Right lobe of liver (tissue), 6 donors: ENCODE measurements around the gene LPAR2. TPM values are rescaled to one million over a fixed set of nuclear protein-coding genes. Genes with fewer than 3 reads are reported as not detected.
"Not testable (repeated sequence)": the region's sequence is repeated elsewhere in the genome, so short reads cannot be mapped to it uniquely, and the experiment has no call there.

ENCODE experiments used
- ATAC-seq, 4 donors: fragments of 200-7000 bp; cut with Tn5 transposase; one replicate each; pipeline ENCODE4 v1.9.1; 2020; ENCODE audit warnings: mild to moderate bottlenecking in 4 of 4, moderate library complexity in 4 of 4
- DNase-seq, 3 donors: peaks; one replicate each; pipeline ENCODE4 v3.0.0-alpha.2; 2020
- H3K27ac ChIP-seq, 3 donors: fragments of 200-600 bp; one replicate each; pipeline ENCODE4 v1.8.0; 2022
- H3K27me3 ChIP-seq, 2 donors: fragments of 200-600 bp; one replicate each; pipeline ENCODE4 v1.8.0; 2022
- H3K36me3 ChIP-seq, 4 donors: fragments of 200-600 bp; sonication (generic) in 1 of 4; one replicate each; pipeline versions ENCODE4 v1.5.1 to v1.8.0; 2017 to 2022; ENCODE audit warnings: control low read depth in 1 of 4
- H3K4me1 ChIP-seq, 4 donors: fragments of 200-600 bp; sonication (generic) in 1 of 4; one replicate each; pipeline versions ENCODE4 v1.5.1 to v1.8.0; 2017 to 2022; ENCODE audit warnings: control low read depth in 1 of 4
- H3K4me3 ChIP-seq, 3 donors: fragments of 200-600 bp; one replicate each; pipeline ENCODE4 v1.8.0; 2022
- H3K9me3 ChIP-seq, 4 donors: fragments of 200-600 bp; sonication (generic) in 1 of 4; one replicate each; pipeline versions ENCODE4 v1.5.1 to v1.8.0; 2017 to 2022; ENCODE audit warnings: control low read depth in 1 of 4
- CTCF ChIP-seq, 4 donors: fragments of 200-600 bp in 3 of 4; fragments of 450-650 bp in 1 of 4; IDR thresholded peaks; one replicate each; pipeline versions ENCODE4 v1.5.1 to v1.8.0; 2016 to 2022; ENCODE audit warnings: antibody characterized with exemption in 4 of 4, mild to moderate bottlenecking in 2 of 4
- POLR2A ChIP-seq: fragments of 450-650 bp; IDR thresholded peaks from one replicate; pipeline ENCODE4 v1.6.1; 2017; ENCODE audit warnings: antibody characterized with exemption, mild to moderate bottlenecking
- WGBS: methylation state at CpG from one replicate; pipeline ENCODE4 v1.1.6; 2018; ENCODE audit warnings: low coverage, low lambda C conversion rate; ENCODE audit not compliant: insufficient coverage; ENCODE audit errors: missing lambda C conversion rate; 5-methylcytosine and 5-hydroxymethylcytosine counted together
- intact Hi-C, 2 donors: fragments of 100-400 bp; cut with DNase I; formaldehyde crosslinking; loops; one replicate each; pipeline versions ENCODE4 v1.11.2 to v1.14.1; 2022
- total RNA-seq, 6 experiments: library from RNA; depleted of rRNA in 2 of 6; stranded (reverse); fragments of >200 nt in 2 of 6; fragmentation: NEBNext Ultra II Directional in 3 of 6; extraction: Animal tissue kit (Norgen Biotek cat#: 25700) in 3 of 6; gene quantifications; one replicate each; pipeline versions ENCODE4 v1.1.0 to v1.2.4, GENCODE V29; 2016 to 2023
- donor health status: DM: no; HTN: yes; CAD: no.
- donor health status: DM: no; HTN: no; CAD: no.
- donor health status: DM: no; HTN: no; CAD: no.
- donor health status: DM: no; HTN: yes; CAD: no.
- donor health status: DM: no; HTN: yes; CAD: no.

Gene LPAR2
- total RNA-seq, 6 experiments from 2014 or later, result 1.7 to 2.7 (median 2.2) TPM

- no peaks in the 10 kb centered on the region for H3K4me1 ChIP-seq
- no peak overlapping the region for H3K4me3 ChIP-seq
- no peaks in the 10 kb centered on the region for H3K9me3 ChIP-seq
- 22% methylated on average over 1 of the region's 1 CpG for WGBS
- H3K36me3 ChIP-seq, result no peaks in the 10 kb centered on the region
- H3K27ac ChIP-seq, result no peak overlapping the region
- ATAC-seq (no peak), DNase-seq (no peak)
- no peaks in the 10 kb centered on the region for H3K27me3 ChIP-seq
- intact Hi-C loops, result no loop called here
- TF ChIP-seq CTCF (IDR thresholded peaks at IDR 0.05) (no peak), POLR2A (no peak)
Measured at GRCh38 chr19:19606021-19606420, 22.0 kb downstream of the LPAR2 start.

GRCh38 chr19:19602713-19603324 lies 25.2 kb downstream of the LPAR2 start:
- no peak for ATAC-seq
- H3K36me3 ChIP-seq, result no peaks in the 10 kb centered on the region
- intact Hi-C loops, result no loop called here
- H3K4me3 ChIP-seq, result no peak overlapping the region
- H3K9me3 ChIP-seq, result no peaks in the 10 kb centered on the region
- H3K4me1 ChIP-seq, result no peaks in the 10 kb centered on the region
- DNase-seq, result no peak
- 30% methylated on average over 2 of the region's 3 CpGs for WGBS
- no peak for TF ChIP-seq POLR2A
- no peak for TF ChIP-seq CTCF (IDR thresholded peaks at IDR 0.05)
- H3K27me3 ChIP-seq, result no peaks in the 10 kb centered on the region
- H3K27ac ChIP-seq, result no peak overlapping the region

DNA sequence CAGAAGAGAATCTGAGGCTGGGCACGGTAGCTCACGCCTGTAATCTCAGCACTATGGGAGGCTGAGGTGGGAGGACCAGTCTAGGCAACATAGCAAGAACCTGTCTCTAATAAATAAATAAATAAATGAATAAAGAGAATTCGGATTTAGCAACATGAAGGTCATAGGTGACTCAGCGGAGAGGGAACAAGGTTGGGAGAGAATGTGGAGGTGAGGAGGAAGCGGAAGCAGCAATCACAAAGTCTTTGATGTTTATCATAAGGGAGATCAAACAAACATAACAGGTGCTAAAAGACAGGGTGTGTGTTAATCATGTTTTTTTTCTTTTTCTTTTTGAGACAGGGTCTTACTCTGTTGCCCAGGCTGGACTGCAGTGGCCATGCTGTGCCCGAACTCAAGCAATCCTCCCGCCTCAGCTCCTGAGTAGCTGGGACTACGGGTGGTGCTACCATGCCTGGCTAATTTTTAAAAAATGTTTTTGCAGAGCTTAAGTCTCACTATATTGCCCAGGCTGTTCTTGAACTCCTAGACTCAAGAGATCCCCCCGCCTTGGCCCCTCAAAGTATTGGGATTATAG lies 25.8 kb downstream of the LPAR2 start:
- intact Hi-C loops, result no loop called here
- Histone ChIP-seq H3K4me3 (no peak overlapping the region), H3K9me3 (no peaks in the 10 kb centered on the region), H3K27me3 (no peaks in the 10 kb centered on the region), H3K27ac (no peak overlapping the region), H3K36me3 (no peaks in the 10 kb centered on the region), H3K4me1 (no peaks in the 10 kb centered on the region)
- ATAC-seq (no peak), DNase-seq (no peak)
- TF ChIP-seq POLR2A, result no peak
- TF ChIP-seq CTCF (IDR thresholded peaks at IDR 0.05), result no peak
- WGBS, result 48% methylated on average over 9 of the region's 9 CpGs

GRCh38 chr19:19600793-19601330 lies 27.2 kb downstream of the LPAR2 start:
- no peak for DNase-seq
- ATAC-seq, result no peak
- TF ChIP-seq POLR2A (no peak), CTCF (IDR thresholded peaks at IDR 0.05) (no peak)
- Histone ChIP-seq H3K4me1 (no peaks in the 10 kb centered on the region), H3K36me3 (no peaks in the 10 kb centered on the region), H3K4me3 (no peak overlapping the region), H3K9me3 (no peaks in the 10 kb centered on the region), H3K27me3 (no peaks in the 10 kb centered on the region), H3K27ac (no peak overlapping the region)
- 14% methylated on average over 1 of the region's 1 CpG for WGBS
- intact Hi-C loops, result no loop called here

- H3K4me1 ChIP-seq, ATAC-seq, intact Hi-C loops, H3K36me3 ChIP-seq, H3K4me3 ChIP-seq, H3K27me3 ChIP-seq, H3K27ac ChIP-seq, DNase-seq, H3K9me3 ChIP-seq: not testable (repeated sequence)
- 67% methylated on average over 16 of the region's 20 CpGs for WGBS
Measured at GRCh38 chr19:19598728-19599451, 29.1 kb downstream of the LPAR2 start.
